MM.1S (cell line): ENCODE measurements around the gene MMP15.

Experiments used
- DNase-seq: peaks from one replicate; pipeline ENCODE4 v3.0.0-alpha.2; 2015
- H2AFZ ChIP-seq: fragments of 300-600 bp; sonication (generic); 2 replicates; pipeline ENCODE4 v1.6.0; 2016; ENCODE audit warnings: antibody characterized with exemption, low read length
- H3F3A ChIP-seq: fragments of 300-600 bp; sonication (generic); 2 replicates; pipeline ENCODE4 v1.6.1; 2016; ENCODE audit warnings: mild to moderate bottlenecking, antibody characterized with exemption, low read length, moderate library complexity, mixed read lengths; ENCODE audit not compliant: insufficient read depth
- H3K27ac ChIP-seq: fragments of 300-600 bp; sonication (generic); 2 replicates; pipeline ENCODE4 v1.5.1; 2016; ENCODE audit warnings: mild to moderate bottlenecking, low read length
- H3K27me3 ChIP-seq: fragments of 300-600 bp; sonication (generic); replicated peaks from 2 replicates; pipeline ENCODE4 v1.6.0; 2016; ENCODE audit warnings: low read length; ENCODE audit not compliant: insufficient read depth
- H3K36me3 ChIP-seq: fragments of 300-600 bp; sonication (generic); replicated peaks from 2 replicates; pipeline ENCODE4 v1.6.1; 2016; ENCODE audit warnings: mild to moderate bottlenecking, low read length, mixed read lengths; ENCODE audit not compliant: insufficient read depth
- H3K4me1 ChIP-seq: fragments of 300-600 bp; sonication (generic); 2 replicates; pipeline ENCODE4 v1.6.1; 2016; ENCODE audit warnings: low read length, mixed read lengths
- H3K4me2 ChIP-seq: fragments of 300-600 bp; sonication (generic); 2 replicates; pipeline ENCODE4 v1.6.0; 2016; ENCODE audit warnings: low read depth, low read length
- H3K4me3 ChIP-seq: fragments of 300-600 bp; sonication (generic); 2 replicates; pipeline ENCODE4 v1.5.1; 2016; ENCODE audit warnings: low read length, mixed read lengths
- H3K79me2 ChIP-seq: fragments of 300-600 bp; sonication (generic); 2 replicates; pipeline ENCODE4 v1.6.1; 2016; ENCODE audit warnings: mixed run types, low read length, mixed read lengths
- H3K9ac ChIP-seq: fragments of 300-600 bp; sonication (generic); 2 replicates; pipeline ENCODE4 v1.6.1; 2016; ENCODE audit warnings: low read length, mixed read lengths
- H3K9me2 ChIP-seq: fragments of 300-600 bp; sonication (generic); replicated peaks from 2 replicates; pipeline ENCODE4 v1.6.1; 2016; ENCODE audit warnings: mild to moderate bottlenecking, low read length, mixed read lengths; ENCODE audit not compliant: insufficient read depth
- H3K9me3 ChIP-seq: fragments of 300-600 bp; sonication (generic); replicated peaks from 2 replicates; pipeline ENCODE4 v1.6.1; 2016; ENCODE audit warnings: mild to moderate bottlenecking, low read length, mixed read lengths; ENCODE audit not compliant: insufficient read depth
- H4K20me1 ChIP-seq: fragments of 300-600 bp; sonication (generic); 2 replicates; pipeline ENCODE4 v1.6.1; 2016; ENCODE audit warnings: mild to moderate bottlenecking, low read length, moderate library complexity, mixed read lengths; ENCODE audit not compliant: insufficient read depth
- CTCF ChIP-seq: fragments of 300-600 bp; sonication (generic); IDR thresholded peaks from 2 replicates; pipeline ENCODE4 v1.5.1; 2016; ENCODE audit warnings: antibody characterized with exemption, low read length, mixed read lengths
- EZH2 ChIP-seq: fragments of 300-600 bp; sonication (generic); optimal IDR thresholded peaks from 2 replicates; pipeline ENCODE3; 2017; ENCODE audit warnings: low read depth, mild to moderate bottlenecking, antibody characterized with exemption, low read length, mixed read lengths
- EZH2phosphoT487 ChIP-seq: fragments of 300-600 bp; sonication (generic); IDR thresholded peaks from 2 replicates; pipeline ENCODE4 v1.6.1; 2018; ENCODE audit warnings: antibody characterized with exemption, low read length

The MMP15 gene

GRCh38 chr16:58042886-58043515 is 17.4 kb downstream of the MMP15 start:
- Histone ChIP-seq H3K9me3 (no peaks in the 10 kb centered on the region), H2AFZ (no peak overlapping the region), H3F3A (no peaks in the 10 kb centered on the region), H3K4me3 (no peak overlapping the region), H3K4me2 (no peak overlapping the region), H4K20me1 (no peaks in the 10 kb centered on the region), H3K9me2 (no peaks in the 10 kb centered on the region), H3K27me3 (no peaks in the 10 kb centered on the region), H3K9ac (no peak overlapping the region), H3K27ac (no peak overlapping the region), H3K79me2 (no peaks in the 10 kb centered on the region), H3K36me3 (no peaks in the 10 kb centered on the region), H3K4me1 (no peaks in the 10 kb centered on the region)
- DNase-seq = no peak
- TF ChIP-seq EZH2phosphoT487 = no peak
- no peak for TF ChIP-seq CTCF
- TF ChIP-seq EZH2 = no peak

GRCh38 chr16:58043571-58044155 is 18.1 kb downstream of the MMP15 start:
- Histone ChIP-seq H3K4me1 (no peaks in the 10 kb centered on the region), H3K9ac (no peak overlapping the region), H3K9me2 (no peaks in the 10 kb centered on the region), H3K4me2 (no peak overlapping the region), H2AFZ (no peak overlapping the region), H3K36me3 (no peaks in the 10 kb centered on the region), H3K4me3 (no peak overlapping the region), H3K79me2 (no peaks in the 10 kb centered on the region), H3K27me3 (no peaks in the 10 kb centered on the region), H3F3A (no peaks in the 10 kb centered on the region), H3K27ac (no peak overlapping the region), H4K20me1 (no peaks in the 10 kb centered on the region), H3K9me3 (no peaks in the 10 kb centered on the region)
- no peak for TF ChIP-seq CTCF
- no peak for DNase-seq

- H4K20me1 ChIP-seq = no peaks in the 10 kb centered on the region
Measured at GRCh38 chr16:58044266-58045019, 18.9 kb downstream of the MMP15 start.

More at GRCh38 chr16:58044266-58045019, 18.9 kb downstream of the MMP15 start:
- Histone ChIP-seq H3K9ac (no peak overlapping the region), H3K4me2 (no peak overlapping the region), H2AFZ (no peak overlapping the region), H3K4me3 (no peak overlapping the region), H3F3A (no peaks in the 10 kb centered on the region), H3K79me2 (no peaks in the 10 kb centered on the region), H3K4me1 (no peaks in the 10 kb centered on the region), H3K27me3 (no peaks in the 10 kb centered on the region), H3K9me3 (no peaks in the 10 kb centered on the region), H3K27ac (no peak overlapping the region), H3K36me3 (no peaks in the 10 kb centered on the region), H3K9me2 (no peaks in the 10 kb centered on the region)
- TF ChIP-seq EZH2 (no peak), EZH2phosphoT487 (no peak), CTCF (no peak)
- no peak for DNase-seq
